Measurements from ENCODE around the gene SOAT2.
"Not testable (repeated sequence)": the region's sequence is repeated elsewhere in the genome, so short reads cannot be mapped to it uniquely, and the experiment has no call there.

The SOAT2 gene

DNA sequence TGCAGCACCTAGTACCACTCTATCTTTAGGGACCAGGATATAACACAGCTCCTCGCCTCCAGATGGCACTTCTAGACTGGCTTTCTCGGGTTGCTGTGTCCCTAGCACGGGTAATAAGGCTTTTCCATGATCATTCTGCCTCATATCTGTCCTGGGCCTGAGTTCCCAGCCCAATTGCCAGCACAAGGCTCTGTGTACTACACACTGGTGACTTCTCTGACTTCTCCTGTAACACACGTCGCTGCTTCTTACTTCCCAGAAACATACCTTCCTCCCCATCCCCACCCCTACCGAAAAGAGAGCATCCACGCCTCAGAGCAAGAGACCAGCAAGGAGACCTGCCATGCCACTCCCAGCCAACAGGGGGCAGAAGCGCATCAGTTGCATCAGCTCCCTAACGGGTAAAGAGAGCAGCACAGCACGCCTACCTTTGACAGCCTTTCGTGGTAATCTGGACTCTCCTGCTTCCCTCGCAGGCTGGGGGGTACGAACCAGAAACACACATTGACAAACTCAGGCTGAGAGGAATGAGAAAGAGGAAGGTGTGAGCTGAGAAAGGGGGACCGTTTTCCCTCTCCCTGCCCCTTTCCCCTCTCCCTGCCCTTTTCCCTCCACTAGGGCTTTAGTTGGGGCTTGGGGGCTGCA, 56.0 kb downstream of the SOAT2 start:
- peak; percentile 25 for DNase-seq

DNA sequence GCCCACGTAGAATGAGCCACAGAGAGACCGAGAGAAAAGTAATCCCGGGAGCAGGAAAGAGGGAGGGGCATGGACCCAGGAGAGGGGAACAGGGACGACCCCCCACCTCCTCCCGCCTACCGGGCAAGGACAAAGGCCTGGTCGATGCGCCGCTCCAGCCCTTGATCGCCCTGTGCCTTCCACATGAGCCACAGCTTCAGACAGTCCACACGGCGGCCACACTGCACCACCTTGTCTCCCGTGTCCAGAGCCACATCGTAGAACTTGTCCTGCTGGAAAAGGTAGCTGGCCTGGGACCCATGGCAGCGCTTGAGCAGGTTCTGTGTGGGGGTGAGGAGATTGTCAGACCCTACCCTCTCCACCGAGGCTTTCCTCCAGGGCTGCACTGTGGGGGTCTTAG, 56.7 kb downstream of the SOAT2 start:
- DNase-seq, result no peak

GRCh38 chr12:53160673-53161072, 57.4 kb downstream of the SOAT2 start:
- no peak for DNase-seq

GRCh38 chr12:53161119-53161911, 58.0 kb downstream of the SOAT2 start:
- DNase-seq, result no peak

DNA sequence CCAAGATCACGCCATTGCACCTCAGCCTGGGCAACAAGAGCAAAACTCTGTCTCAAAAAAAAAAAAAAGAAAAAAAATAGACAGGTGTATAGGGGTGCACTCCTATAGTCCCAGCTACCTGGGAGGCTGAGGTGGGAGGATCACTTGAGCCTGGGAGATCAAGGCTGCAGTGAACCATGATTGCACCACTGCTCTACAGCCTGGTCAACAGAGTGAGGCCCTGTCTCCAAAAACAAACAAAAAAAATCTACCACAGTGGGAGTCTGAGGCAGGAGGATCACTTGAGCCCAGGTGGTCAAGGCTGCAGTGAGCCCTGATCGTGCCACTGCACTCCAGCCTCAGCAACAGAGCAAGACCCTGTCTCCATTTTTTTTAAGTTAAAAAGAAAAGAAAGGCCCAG, 59.7 kb downstream of the SOAT2 start:
- not testable (repeated sequence) for DNase-seq

- DNase-seq, result no peak
These were observed 63.6 kb downstream of the SOAT2 start for GRCh38 chr12:53166837-53167236.

- no peak for DNase-seq
These were observed 66.4 kb downstream of the SOAT2 start for GRCh38 chr12:53169644-53170043.

DNA sequence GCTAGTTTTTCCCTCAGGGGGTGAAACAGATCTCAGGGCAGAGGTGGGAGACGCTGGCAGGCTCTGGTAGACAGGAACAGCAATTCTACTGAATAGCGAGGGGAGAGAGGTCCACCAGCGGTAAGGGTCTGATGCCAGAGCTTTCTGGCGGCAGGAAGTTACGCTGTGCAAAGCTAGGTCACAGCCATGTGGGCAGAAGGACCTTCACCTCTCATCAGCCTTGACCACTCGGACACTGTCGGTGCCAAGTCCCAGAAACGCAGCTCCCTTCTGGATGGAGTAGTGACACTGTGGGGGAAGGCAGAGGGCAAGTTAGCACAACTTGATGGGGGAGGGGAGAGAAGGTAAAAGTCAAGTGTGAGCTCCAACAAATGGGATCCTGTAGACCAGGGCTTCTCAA, 66.9 kb downstream of the SOAT2 start:
- DNase-seq, result no peak

- no peak for DNase-seq
These were observed 67.8 kb downstream of the SOAT2 start for GRCh38 chr12:53170876-53171724.

GRCh38 chr12:53171725-53172329, 68.5 kb downstream of the SOAT2 start:
- DNase-seq, result no peak

DNA sequence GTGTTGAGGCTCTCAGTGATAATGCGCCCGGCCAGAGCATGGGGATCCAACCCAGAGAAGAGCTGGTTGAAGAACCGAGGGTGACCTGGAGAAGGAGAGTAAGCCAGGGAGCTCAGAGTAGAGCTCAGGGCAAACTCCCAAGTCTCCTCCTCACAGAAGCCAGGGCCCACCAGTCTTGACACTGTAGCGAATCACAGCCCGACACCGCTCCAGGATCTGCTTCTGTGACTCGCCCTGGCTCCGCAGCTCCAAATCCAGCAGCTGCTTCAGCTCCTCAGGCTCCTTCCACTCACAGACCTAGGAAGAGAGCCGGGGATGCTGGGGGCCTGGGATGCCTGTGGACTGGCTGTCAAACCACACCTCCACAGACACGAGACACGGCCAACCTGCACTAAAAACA, 69.1 kb downstream of the SOAT2 start:
- DNase-seq, result no peak

- DNase-seq, result no peak
These were observed 69.9 kb downstream of the SOAT2 start for GRCh38 chr12:53173085-53173715.
